Mesenchymal stem cell (in vitro differentiated cells and primary cell): ENCODE results near the gene ACAN.

Experiments used
- DNase-seq: peaks from one replicate; pipeline ENCODE4 v3.0.0-alpha.2; 2013
- H2AFZ ChIP-seq: one replicate; pipeline ENCODE4 v1.6.1; 2013; ENCODE audit warnings: low read depth, mild to moderate bottlenecking, control low read depth, inconsistent platforms, low read length, moderate library complexity
- H2AK5ac ChIP-seq: 2 replicates; pipeline ENCODE4 v1.6.1; 2013; ENCODE audit warnings: low read length, moderate library complexity, mild to moderate bottlenecking, inconsistent platforms; ENCODE audit not compliant: severe bottlenecking
- H2BK120ac ChIP-seq: one replicate; pipeline ENCODE4 v1.6.1; 2013; ENCODE audit warnings: low read depth, mild to moderate bottlenecking, inconsistent platforms, low read length, moderate library complexity
- H2BK12ac ChIP-seq, 2 experiments: one replicate each; pipeline ENCODE4 v1.6.1; 2013; ENCODE audit warnings: inconsistent platforms in 2 of 2, low read length in 2 of 2, mild to moderate bottlenecking in 2 of 2, moderate library complexity in 2 of 2, control low read depth in 1 of 2
- H2BK15ac ChIP-seq: one replicate; pipeline ENCODE4 v1.6.1; 2013; ENCODE audit warnings: mild to moderate bottlenecking, low read depth, inconsistent platforms; ENCODE audit not compliant: poor library complexity, severe bottlenecking
- H2BK5ac ChIP-seq: 2 replicates; pipeline ENCODE4 v1.6.1; 2013; ENCODE audit warnings: low read depth, mild to moderate bottlenecking, low read length, control low read depth, inconsistent platforms; ENCODE audit not compliant: poor library complexity, severe bottlenecking
- H3K14ac ChIP-seq, 2 experiments: one replicate each; pipeline ENCODE4 v1.6.1; 2013; ENCODE audit warnings: inconsistent platforms in 2 of 2, low read length in 2 of 2, control low read depth in 1 of 2, mild to moderate bottlenecking in 1 of 2, moderate library complexity in 1 of 2
- H3K18ac ChIP-seq, 2 experiments: one replicate each; pipeline ENCODE4 v1.6.1; 2013; ENCODE audit warnings: inconsistent platforms in 2 of 2, low read length in 2 of 2, control low read depth in 1 of 2, low read depth in 1 of 2, mild to moderate bottlenecking in 1 of 2
- H3K23ac ChIP-seq, 2 experiments: one replicate each; pipeline ENCODE4 v1.6.1; 2013; ENCODE audit warnings: inconsistent platforms in 2 of 2, low read length in 2 of 2, mild to moderate bottlenecking in 2 of 2, moderate library complexity in 2 of 2, control low read depth in 1 of 2
- H3K27ac ChIP-seq: 2 replicates; pipeline ENCODE4 v1.5.1; 2013; ENCODE audit warnings: mild to moderate bottlenecking, moderate library complexity, low read length, control low read depth, inconsistent platforms; ENCODE audit not compliant: poor library complexity, severe bottlenecking
- H3K27me3 ChIP-seq, 2 experiments: 2 replicates each; pipeline versions ENCODE4 v1.6.1 to v1.7.0; 2013; ENCODE audit warnings: low read length in 2 of 2, mild to moderate bottlenecking in 2 of 2, moderate library complexity in 2 of 2, control low read depth in 1 of 2, inconsistent platforms in 1 of 2; ENCODE audit not compliant: control insufficient read depth in 1 of 2, insufficient read depth in 1 of 2
- H3K36me3 ChIP-seq, 2 experiments: 2 replicates each; pipeline versions ENCODE4 v1.6.1 to v1.7.0; 2013; ENCODE audit warnings: low read length in 2 of 2, control low read depth in 1 of 2, inconsistent platforms in 1 of 2, low read depth in 1 of 2, mild to moderate bottlenecking in 1 of 2; ENCODE audit not compliant: insufficient read depth in 2 of 2, control insufficient read depth in 1 of 2
- H3K4ac ChIP-seq, 2 experiments: one replicate each; pipeline ENCODE4 v1.6.1; 2013; ENCODE audit warnings: inconsistent platforms in 2 of 2, low read length in 2 of 2, mild to moderate bottlenecking in 2 of 2, moderate library complexity in 2 of 2, control low read depth in 1 of 2, low read depth in 1 of 2
- H3K4me1 ChIP-seq: 2 replicates; pipeline ENCODE4 v1.6.1; 2013; ENCODE audit warnings: low read depth, low read length, control low read depth; ENCODE audit not compliant: control insufficient read depth, insufficient read depth
- H3K4me2 ChIP-seq: 2 replicates; pipeline ENCODE4 v1.6.1; 2013; ENCODE audit warnings: low read length, mild to moderate bottlenecking, inconsistent platforms; ENCODE audit not compliant: poor library complexity, severe bottlenecking
- H3K4me3 ChIP-seq, 2 experiments: 2 replicates each; pipeline versions ENCODE4 v1.5.1 to v1.7.0; 2013; ENCODE audit warnings: low read length in 2 of 2, mild to moderate bottlenecking in 2 of 2, control low read depth in 1 of 2, low read depth in 1 of 2; ENCODE audit not compliant: insufficient read depth in 1 of 2
- H3K79me1 ChIP-seq: replicated peaks from 2 replicates; pipeline ENCODE4 v1.6.1; 2013; ENCODE audit warnings: mild to moderate bottlenecking, control low read depth, low read length, inconsistent platforms; ENCODE audit not compliant: poor library complexity, severe bottlenecking
- H3K9ac ChIP-seq: 2 replicates; pipeline ENCODE4 v1.7.0; 2013; ENCODE audit warnings: mild to moderate bottlenecking, low read length, moderate library complexity
- H3K9me3 ChIP-seq: 2 replicates; pipeline ENCODE4 v1.7.0; 2013; ENCODE audit warnings: mild to moderate bottlenecking, low read length; ENCODE audit not compliant: control insufficient read depth
- H4K8ac ChIP-seq: one replicate; pipeline ENCODE4 v1.6.1; 2013; ENCODE audit warnings: inconsistent platforms, mild to moderate bottlenecking, low read length, moderate library complexity
- H4K91ac ChIP-seq: one replicate; pipeline ENCODE4 v1.6.1; 2013; ENCODE audit warnings: mild to moderate bottlenecking, low read length, inconsistent platforms
- WGBS: methylation state at CpG from one replicate; pipeline ENCODE4 v1.1.7; 2013; ENCODE audit warnings: mixed read lengths; 5-methylcytosine and 5-hydroxymethylcytosine counted together

ACAN gene

DNA sequence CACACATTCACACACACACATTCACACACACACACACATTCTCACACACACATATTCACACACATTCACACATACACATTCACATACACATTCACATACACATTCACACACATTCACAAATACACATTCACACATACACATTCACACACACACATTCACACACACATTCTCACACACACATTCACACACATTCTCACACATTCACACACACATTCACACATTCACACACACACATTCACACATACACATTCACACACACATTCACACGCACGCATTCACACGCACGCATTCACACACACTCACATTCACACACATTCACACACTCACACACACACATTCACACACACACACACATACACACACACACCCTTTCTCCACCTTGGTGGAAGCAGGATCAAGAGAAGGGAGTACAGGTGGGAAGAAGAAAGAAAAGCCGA lies 97.8 kb downstream of the ACAN start:
- Histone ChIP-seq H2BK15ac (no peak overlapping the region), H3K14ac (peak overlapping the region in 1 of 2 experiments; percentile 20), H3K9ac (no peak overlapping the region), H3K18ac (no peak overlapping the region), H2AFZ (no peak overlapping the region), H3K27ac (no peak overlapping the region), H2BK12ac (peak overlapping the region in 1 of 2 experiments; percentile 22), H3K79me1 (peaks cover 14% of the 10 kb centered on the region), H2BK120ac (no peak overlapping the region), H3K4ac (no peak overlapping the region), H4K8ac (no peak overlapping the region), H4K91ac (no peak overlapping the region), H2AK5ac (no peak overlapping the region), H3K4me1 (peaks cover 22% of the 10 kb centered on the region), H3K36me3 (peaks cover 40 to 58% of the 10 kb centered on the region in 2 experiments), H3K4me2 (no peak overlapping the region), H3K9me3 (no peaks in the 10 kb centered on the region), H3K4me3 (no peak overlapping the region), H3K27me3 (peaks cover 0 to 3% of the 10 kb centered on the region in 2 experiments), H3K23ac (no peak overlapping the region), H2BK5ac (no peak overlapping the region)
- 75% methylated on average over 4 of the region's 5 CpGs for WGBS
- DNase-seq = no peak

- no peak overlapping the region for H3K9ac ChIP-seq
- H3K23ac ChIP-seq = no peak overlapping the region
- H2BK12ac ChIP-seq = no peak overlapping the region
- H3K4me1 ChIP-seq = peaks cover 21% of the 10 kb centered on the region
- no peak overlapping the region for H3K27ac ChIP-seq
- DNase-seq = no peak
- 94% methylated on average over 15 of the region's 15 CpGs for WGBS
- no peak overlapping the region for H3K4me3 ChIP-seq
- H2AFZ ChIP-seq = no peak overlapping the region
- H3K18ac ChIP-seq = no peak overlapping the region
- peaks cover 47 to 60% of the 10 kb centered on the region in 2 experiments for H3K36me3 ChIP-seq
- H2BK120ac ChIP-seq = no peak overlapping the region
- no peak overlapping the region for H2BK5ac ChIP-seq
- no peak overlapping the region for H3K4ac ChIP-seq
- H4K91ac ChIP-seq = peak overlapping the region; percentile 22
- H3K79me1 ChIP-seq = peaks cover 17% of the 10 kb centered on the region
- H4K8ac ChIP-seq = no peak overlapping the region
- no peak overlapping the region for H2BK15ac ChIP-seq
- no peaks in the 10 kb centered on the region for H3K27me3 ChIP-seq
- H3K14ac ChIP-seq = no peak overlapping the region
- H3K4me2 ChIP-seq = no peak overlapping the region
- H2AK5ac ChIP-seq = no peak overlapping the region
- no peaks in the 10 kb centered on the region for H3K9me3 ChIP-seq
Measured at GRCh38 chr15:88901508-88902220, 98.4 kb downstream of the ACAN start.

DNA sequence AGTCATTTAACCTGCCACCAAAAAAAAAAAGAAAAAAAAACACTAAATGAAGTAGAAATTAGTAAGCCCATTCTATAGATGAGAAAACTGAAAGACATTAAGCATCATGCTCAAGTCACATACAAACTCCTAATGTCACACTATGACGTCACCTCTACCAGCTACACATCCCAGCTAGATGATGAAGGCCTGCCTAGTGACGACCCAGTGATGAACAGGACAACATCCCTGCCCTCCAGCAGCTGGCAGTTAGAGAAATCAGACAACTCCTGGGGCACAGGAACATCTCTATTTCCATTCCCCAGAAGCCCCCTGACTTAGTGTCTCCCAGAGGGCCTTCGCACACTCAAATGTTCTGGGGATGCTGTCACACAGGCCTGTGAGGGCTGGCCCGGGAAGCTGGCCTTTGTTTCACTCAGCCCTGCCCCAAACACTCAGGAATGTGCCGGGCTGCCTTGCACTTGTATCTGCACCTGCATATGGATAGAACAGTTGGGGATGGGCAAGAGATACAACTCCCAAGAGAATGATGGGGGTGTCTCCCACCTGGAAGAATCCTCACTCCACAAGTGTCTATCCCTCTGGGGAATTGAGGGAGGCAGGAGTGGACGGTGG lies 99.1 kb downstream of the ACAN start:
- H3K27ac ChIP-seq = no peak overlapping the region
- H3K4ac ChIP-seq = no peak overlapping the region
- no peak overlapping the region for H3K18ac ChIP-seq
- no peak overlapping the region for H2BK120ac ChIP-seq
- H2BK15ac ChIP-seq = no peak overlapping the region
- H3K9ac ChIP-seq = no peak overlapping the region
- WGBS = 78% methylated on average over 5 of the region's 6 CpGs
- H2BK5ac ChIP-seq = no peak overlapping the region
- H2AK5ac ChIP-seq = no peak overlapping the region
- DNase-seq = no peak
- H3K4me2 ChIP-seq = no peak overlapping the region
- H3K4me1 ChIP-seq = peaks cover 15% of the 10 kb centered on the region
- no peak overlapping the region for H2AFZ ChIP-seq
- peaks cover 52 to 66% of the 10 kb centered on the region in 2 experiments for H3K36me3 ChIP-seq
- no peaks in the 10 kb centered on the region for H3K9me3 ChIP-seq
- H4K91ac ChIP-seq = no peak overlapping the region
- H4K8ac ChIP-seq = no peak overlapping the region
- no peak overlapping the region for H3K23ac ChIP-seq
- H3K14ac ChIP-seq = no peak overlapping the region
- H3K79me1 ChIP-seq = peaks cover 18% of the 10 kb centered on the region
- no peak overlapping the region for H3K4me3 ChIP-seq
- H2BK12ac ChIP-seq = no peak overlapping the region
- no peaks in the 10 kb centered on the region for H3K27me3 ChIP-seq

- no peak overlapping the region for H4K8ac ChIP-seq
- no peak overlapping the region for H3K23ac ChIP-seq
- no peak overlapping the region for H3K9ac ChIP-seq
- H4K91ac ChIP-seq = no peak overlapping the region
- 93% methylated on average over 2 of the region's 2 CpGs for WGBS
- no peaks in the 10 kb centered on the region for H3K9me3 ChIP-seq
- H2BK5ac ChIP-seq = no peak overlapping the region
- H3K27ac ChIP-seq = no peak overlapping the region
- H2BK120ac ChIP-seq = no peak overlapping the region
- H3K14ac ChIP-seq = no peak overlapping the region
- H3K4ac ChIP-seq = no peak overlapping the region
- H3K27me3 ChIP-seq = no peaks in the 10 kb centered on the region
- no peak overlapping the region for H3K4me3 ChIP-seq
- H2AFZ ChIP-seq = no peak overlapping the region
- DNase-seq = no peak
- H2BK12ac ChIP-seq = no peak overlapping the region
- H2AK5ac ChIP-seq = no peak overlapping the region
- H2BK15ac ChIP-seq = no peak overlapping the region
- H3K18ac ChIP-seq = no peak overlapping the region
- peaks cover 52 to 71% of the 10 kb centered on the region in 2 experiments for H3K36me3 ChIP-seq
- H3K79me1 ChIP-seq = peaks cover 18% of the 10 kb centered on the region
- H3K4me1 ChIP-seq = peaks cover 10% of the 10 kb centered on the region
- no peak overlapping the region for H3K4me2 ChIP-seq
Measured at GRCh38 chr15:88902846-88903245, 99.6 kb downstream of the ACAN start.
